Mucosa of descending colon (tissue), 3 donors: Measurements from ENCODE around the gene CYP4F22. TPM values are rescaled to one million over a fixed set of nuclear protein-coding genes. Genes with fewer than 3 reads are reported as not detected.

Source experiments
- ATAC-seq: fragments of 200-7000 bp; cut with Tn5 transposase; one replicate; pipeline ENCODE4 v1.9.1; 2020; ENCODE audit warnings: mild to moderate bottlenecking, moderate library complexity
- DNase-seq, 3 donors: peaks; one replicate each; pipeline ENCODE4 v3.0.0-alpha.2; 2020
- H3K36me3 ChIP-seq: fragments of 200-600 bp; one replicate; pipeline ENCODE4 v1.8.0; 2021; ENCODE audit warnings: low read depth, mild to moderate bottlenecking
- H3K4me1 ChIP-seq: fragments of 200-600 bp; one replicate; pipeline ENCODE4 v1.8.0; 2021; ENCODE audit warnings: low read depth, mild to moderate bottlenecking
- H3K4me3 ChIP-seq: fragments of 200-600 bp; one replicate; pipeline ENCODE4 v1.8.0; 2021; ENCODE audit warnings: mild to moderate bottlenecking
- H3K9me3 ChIP-seq: fragments of 200-600 bp; one replicate; pipeline ENCODE4 v1.8.0; 2021; ENCODE audit warnings: mild to moderate bottlenecking
- CTCF ChIP-seq: fragments of 200-600 bp; IDR thresholded peaks from one replicate; pipeline ENCODE4 v1.8.0; 2022; ENCODE audit warnings: antibody characterized with exemption, mild to moderate bottlenecking
- intact Hi-C, 2 donors: fragments of 100-400 bp; cut with DNase I in 1 of 2; cut with micrococcal nuclease in 1 of 2; formaldehyde crosslinking; loops; one replicate each; pipeline versions ENCODE4 v1.11.0 to v1.11.1; 2022; cut with DNase I, micrococcal nuclease
- total RNA-seq, 3 donors: library from RNA; stranded (reverse); fragmentation: NEBNext Ultra II Directional in 2 of 3; extraction: Animal tissue kit (Norgen Biotek cat#: 25700) in 2 of 3; gene quantifications; one replicate each; pipeline versions ENCODE4 v1.2.1 to v1.2.4, GENCODE V29; 2021 to 2023
- donor health status: DM: no; HTN: no; CAD: no; lungs with moderate emphysema.
- donor health status: DM: no; HTN: no; CAD: no.
- donor health status: DM: no; HTN: yes; CAD: no.

The CYP4F22 gene
- total RNA-seq, 3 donors from 2014 or later: 0.12 to 0.19 TPM; not detected in 1

GRCh38 chr19:15577184-15577771 lies 69.0 kb downstream of the CYP4F22 start:
- no peak for DNase-seq
- no peak for TF ChIP-seq CTCF
- no peak overlapping the region for H3K4me3 ChIP-seq
- no peak for ATAC-seq
- no peaks in the 10 kb centered on the region for H3K4me1 ChIP-seq
- intact Hi-C loops: no loop called here
- no peaks in the 10 kb centered on the region for H3K9me3 ChIP-seq
- H3K36me3 ChIP-seq: no peaks in the 10 kb centered on the region

- no peak for ATAC-seq
Measured at GRCh38 chr19:15583346-15583745, 75.0 kb downstream of the CYP4F22 start.

GRCh38 chr19:15584095-15584494 lies 75.8 kb downstream of the CYP4F22 start:
- TF ChIP-seq CTCF: no peak

More at GRCh38 chr19:15583346-15583745, 75.0 kb downstream of the CYP4F22 start:
- Histone ChIP-seq H3K4me3 (no peak overlapping the region), H3K36me3 (no peaks in the 10 kb centered on the region), H3K4me1 (no peaks in the 10 kb centered on the region), H3K9me3 (no peaks in the 10 kb centered on the region)
- no peak for TF ChIP-seq CTCF
- DNase-seq: no peak
- intact Hi-C loops: no loop called here

GRCh38 chr19:15584541-15585115 lies 76.3 kb downstream of the CYP4F22 start:
- no peak overlapping the region for H3K4me3 ChIP-seq
- peak; percentile 93 for ATAC-seq
- no peaks in the 10 kb centered on the region for H3K4me1 ChIP-seq
- intact Hi-C loops: no loop called here
- no peaks in the 10 kb centered on the region for H3K9me3 ChIP-seq
- H3K36me3 ChIP-seq: no peaks in the 10 kb centered on the region
- peak; percentile 79 to 91 (median 86) for DNase-seq
- peak; percentile 68 for TF ChIP-seq CTCF

More at GRCh38 chr19:15584095-15584494, 75.8 kb downstream of the CYP4F22 start:
- Histone ChIP-seq H3K36me3 (no peaks in the 10 kb centered on the region), H3K9me3 (no peaks in the 10 kb centered on the region), H3K4me1 (no peaks in the 10 kb centered on the region), H3K4me3 (no peak overlapping the region)
- no peak for DNase-seq
- ATAC-seq: no peak
- intact Hi-C loops: no loop called here

GRCh38 chr19:15587663-15588062 lies 79.3 kb downstream of the CYP4F22 start:
- Histone ChIP-seq H3K4me3 (no peak overlapping the region), H3K4me1 (no peaks in the 10 kb centered on the region), H3K9me3 (no peaks in the 10 kb centered on the region), H3K36me3 (no peaks in the 10 kb centered on the region)
- intact Hi-C loops: no loop called here
- TF ChIP-seq CTCF: no peak
- DNase-seq (peak in 1 of 3 donors; percentile 6), ATAC-seq (no peak)
